GM21723 (cell line): ENCODE measurements around the gene TBC1D3B.
"Not testable (repeated sequence)": the region's sequence is repeated elsewhere in the genome, so short reads cannot be mapped to it uniquely, and the experiment has no call there.

ENCODE experiments used
- ATAC-seq: cut with Tn5 transposase; IDR thresholded peaks from one replicate; pipeline ENCODE4 v1.9.1; 2021; ENCODE audit warnings: mild to moderate bottlenecking, moderate library complexity; ENCODE audit not compliant: unreplicated experiment

Gene TBC1D3B

DNA sequence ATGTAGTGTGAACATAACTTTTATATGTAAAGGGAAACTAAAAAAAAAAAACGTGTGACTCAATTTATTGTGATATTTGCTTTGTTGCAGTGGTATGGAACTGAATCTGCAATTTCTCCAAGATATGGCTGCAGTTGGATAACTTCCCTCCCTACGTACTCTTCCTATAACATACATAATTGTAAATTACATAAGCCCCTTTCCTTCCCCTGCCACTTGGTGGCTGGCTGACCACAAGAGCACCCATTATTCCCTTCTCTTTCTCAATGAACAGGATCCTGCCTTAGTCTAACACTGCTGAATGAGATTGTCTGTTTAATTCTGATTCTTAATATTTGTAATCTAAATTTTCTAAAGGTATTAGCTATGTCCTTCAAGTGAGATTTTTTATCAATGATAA, 45.0 kb downstream of the TBC1D3B start:
- no peak for ATAC-seq

DNA sequence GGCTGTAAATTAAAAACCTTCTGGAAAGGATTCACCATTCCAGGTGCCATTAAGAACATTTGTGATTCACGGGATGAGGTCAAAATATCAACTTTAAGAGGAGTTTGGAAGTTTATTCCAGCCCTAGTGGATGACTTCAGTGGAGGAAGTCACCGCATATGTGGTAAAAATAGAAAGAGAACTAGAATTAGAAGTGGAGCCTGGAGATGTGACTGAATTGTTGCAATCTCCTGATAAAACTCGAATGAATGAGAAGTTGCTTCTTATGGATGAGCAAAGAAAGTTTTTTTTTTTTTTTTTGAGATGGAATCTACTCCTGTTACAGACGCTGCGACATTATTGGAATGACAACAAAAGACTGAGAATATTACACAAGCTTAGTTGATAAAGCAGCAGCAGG, 46.1 kb downstream of the TBC1D3B start:
- no peak for ATAC-seq

- no peak for ATAC-seq
Observed at GRCh38 chr17:36129616-36130015, 46.8 kb downstream of the TBC1D3B start.

GRCh38 chr17:36128411-36128978, 47.9 kb downstream of the TBC1D3B start:
- no peak for ATAC-seq

- no peak for ATAC-seq
Observed at GRCh38 chr17:36127911-36128310, 48.5 kb downstream of the TBC1D3B start.

DNA sequence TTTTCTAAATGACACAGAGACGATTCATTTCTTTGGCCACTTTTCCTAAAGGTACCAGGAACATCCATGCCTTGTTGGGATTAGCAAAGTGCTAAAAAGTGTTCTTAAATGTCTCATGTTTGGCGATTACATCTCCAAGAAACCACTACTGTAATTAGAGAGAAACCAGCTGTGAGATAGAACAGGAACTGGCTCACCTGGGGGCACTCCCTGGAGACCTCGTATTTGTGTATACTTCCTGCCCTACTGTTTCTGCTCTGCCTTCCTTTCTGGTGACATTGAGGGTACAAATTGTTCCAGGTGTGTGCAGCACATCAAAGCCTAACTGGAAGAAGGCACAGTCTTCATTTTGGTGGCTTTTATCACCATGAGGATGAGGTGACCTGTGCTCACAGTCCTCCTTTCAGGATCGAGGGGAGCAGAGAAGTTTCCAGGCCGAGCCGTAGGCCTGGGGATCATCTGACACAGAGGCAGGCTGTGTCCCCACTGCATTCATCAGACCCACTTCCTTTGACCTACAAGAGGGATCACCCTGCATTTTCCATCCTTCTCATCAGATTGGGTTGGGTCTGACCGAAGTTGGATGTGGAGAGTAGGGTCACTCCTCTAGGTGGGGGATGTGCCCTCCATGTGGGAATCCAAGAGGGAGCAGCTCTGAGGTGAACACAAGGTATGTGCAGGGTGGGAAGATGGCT, 49.1 kb downstream of the TBC1D3B start:
- no peak for ATAC-seq

DNA sequence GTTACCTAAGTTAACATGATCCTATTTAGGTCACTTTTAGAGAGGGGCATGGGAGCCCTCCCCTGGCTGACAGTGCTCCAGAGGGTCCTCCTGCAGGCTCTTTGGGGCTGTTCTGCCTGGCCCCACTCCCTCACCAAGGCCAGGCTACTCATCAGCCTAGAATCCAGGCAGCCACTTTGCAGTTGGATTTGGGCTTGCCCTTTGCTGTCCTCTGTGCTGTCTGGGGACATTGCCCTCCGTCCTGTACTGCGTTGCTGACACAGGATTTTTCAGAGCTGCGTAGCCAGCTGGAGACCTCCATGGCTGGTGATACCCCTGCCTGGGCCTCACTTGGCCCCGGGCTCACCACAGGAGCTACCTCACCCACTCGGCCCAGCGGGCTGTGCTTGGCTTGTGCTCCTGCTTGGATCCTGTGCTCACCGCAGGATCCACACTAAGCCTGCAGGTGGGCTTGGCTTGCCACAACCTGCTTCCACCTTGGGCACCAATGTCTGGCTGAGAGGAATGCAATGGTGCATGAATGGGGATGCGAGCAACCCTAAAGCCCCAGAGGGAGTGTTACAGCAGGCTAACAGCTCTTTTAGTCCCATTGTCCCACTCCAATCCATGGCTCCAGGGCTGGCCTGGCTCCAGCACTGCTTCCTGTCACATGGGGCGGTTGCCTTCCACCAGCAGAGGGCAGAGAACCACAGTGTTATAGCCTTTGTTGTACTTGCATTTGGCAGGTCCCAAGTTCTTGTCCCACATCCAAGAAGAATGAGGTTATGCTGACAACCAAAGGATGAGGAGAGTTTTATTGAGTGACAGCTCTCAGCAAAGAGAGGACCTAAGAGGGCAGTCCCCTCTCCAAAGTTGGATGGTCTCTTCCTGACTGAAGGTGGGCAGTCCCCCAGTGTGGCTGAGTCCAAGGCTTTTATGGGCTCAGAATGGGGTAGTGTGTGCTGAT, 51.3 kb downstream of the TBC1D3B start:
- ATAC-seq, result no peak

DNA sequence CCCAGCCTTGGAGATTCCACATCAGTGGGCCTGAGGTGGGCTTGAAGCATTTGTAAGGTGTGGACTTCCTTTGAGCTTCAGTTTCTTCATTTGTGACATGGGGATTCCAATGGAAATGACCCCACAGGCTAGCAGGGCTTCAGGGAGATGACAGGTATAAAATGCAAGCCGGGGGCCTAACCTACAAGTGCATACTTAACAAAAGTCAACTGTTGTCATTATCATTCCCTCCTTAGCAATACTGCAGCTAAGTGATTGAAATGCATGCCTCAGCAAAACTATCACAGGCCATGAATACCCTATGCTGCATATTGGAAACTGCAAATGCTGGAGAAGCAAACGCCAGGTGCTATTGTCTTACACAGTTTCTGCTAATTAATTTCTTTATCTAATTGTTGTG, 53.0 kb downstream of the TBC1D3B start:
- ATAC-seq, result no peak

DNA sequence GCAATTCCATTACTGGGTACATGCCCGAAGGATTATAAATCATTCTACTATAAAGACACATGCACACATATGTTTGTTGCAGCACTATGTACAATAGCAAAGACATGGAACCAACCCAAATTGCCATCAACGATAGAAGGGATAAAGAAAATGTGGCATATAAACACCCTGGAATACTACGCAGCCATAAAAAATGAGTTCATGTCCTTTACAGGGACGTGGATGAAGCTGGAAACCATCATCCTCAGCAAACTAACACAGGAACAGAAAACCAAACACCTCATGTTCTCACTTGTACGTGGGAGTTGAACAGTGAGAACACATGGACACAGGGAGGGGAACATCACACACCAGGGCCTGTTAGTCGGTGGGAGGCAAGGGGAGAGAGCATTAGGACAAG, 55.3 kb downstream of the TBC1D3B start:
- not testable (repeated sequence) for ATAC-seq

GRCh38 chr17:36120221-36120620, 56.2 kb downstream of the TBC1D3B start:
- ATAC-seq, result no peak

DNA sequence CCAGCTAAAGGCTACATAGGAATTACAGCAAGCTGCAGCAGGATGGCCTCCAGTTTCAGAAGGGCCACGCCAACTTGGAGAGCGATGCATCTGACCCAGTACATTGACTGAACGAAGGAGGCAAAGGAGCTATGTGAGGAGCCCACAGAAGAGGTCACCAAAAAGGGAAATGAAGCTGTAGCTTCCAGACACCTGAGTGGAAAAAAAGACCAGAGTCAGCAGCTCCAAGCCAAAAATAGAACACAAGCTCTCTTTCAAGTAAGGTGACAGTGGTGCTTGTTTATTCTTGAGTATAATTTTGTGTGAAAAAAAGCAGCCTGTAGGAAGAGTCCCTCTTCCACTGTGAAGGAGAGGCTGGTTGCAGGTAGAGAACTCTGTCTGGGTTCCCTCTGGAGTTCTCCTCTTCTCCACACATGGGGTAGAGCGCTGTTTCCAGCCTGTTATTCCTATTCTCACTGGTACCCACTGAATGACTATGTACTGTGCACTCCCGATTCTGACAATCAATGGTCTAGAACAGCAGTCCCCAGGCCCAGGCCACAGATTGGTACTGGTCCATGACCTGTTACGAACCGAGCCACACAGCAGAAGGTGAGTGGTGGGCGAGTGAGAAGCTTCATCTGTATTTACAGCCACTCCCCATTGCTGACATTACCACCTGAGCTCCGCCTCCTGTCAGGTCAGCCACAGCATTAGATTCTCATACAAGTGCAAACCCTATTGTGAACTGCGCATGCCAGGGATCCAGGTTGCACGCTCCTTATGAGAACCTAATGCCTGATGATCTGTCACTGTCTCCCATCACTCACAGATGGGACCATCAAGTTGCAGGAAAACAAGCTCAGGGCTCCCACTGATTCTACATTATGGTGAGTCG, 57.7 kb downstream of the TBC1D3B start:
- ATAC-seq, result no peak

GRCh38 chr17:36117505-36118382, 58.7 kb downstream of the TBC1D3B start:
- no peak for ATAC-seq
